ENCODE measurements around the gene CAB39L.

The CAB39L gene

DNA sequence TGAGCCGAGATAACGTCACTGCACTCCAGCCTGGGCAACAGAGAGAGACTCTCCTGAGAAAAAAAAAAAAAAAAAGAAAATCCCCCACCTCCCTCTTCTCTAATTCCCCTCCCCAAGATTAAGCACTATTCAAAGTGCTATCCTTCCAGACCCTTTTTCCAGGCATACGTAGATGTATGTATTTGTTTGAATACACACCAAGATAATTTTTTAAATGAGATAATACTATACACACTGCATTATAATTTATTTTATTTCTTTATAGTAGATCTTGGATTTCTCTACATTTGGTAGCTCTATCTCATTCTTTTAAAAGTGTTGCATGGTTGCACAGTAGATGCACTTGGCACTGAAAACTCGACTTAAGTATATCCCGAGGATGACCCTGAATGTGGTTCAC is 32.5 kb downstream of the CAB39L start:
- DNase-seq (ENCODE audit: low read depth) = no peak
- H3K9me3 ChIP-seq (ENCODE audit: control insufficient read depth, low read length) = no peaks in the 10 kb centered on the region
- H3K36me3 ChIP-seq (ENCODE audit: control insufficient read depth, insufficient read depth, low read length, severe bottlenecking) = no peaks in the 10 kb centered on the region
- no peak overlapping the region for H3K9ac ChIP-seq (ENCODE audit: low read length)
- H3K27me3 ChIP-seq (replicated peaks; ENCODE audit: control insufficient read depth, insufficient read depth, low read length) = no peaks in the 10 kb centered on the region
- no peaks in the 10 kb centered on the region for H3K4me1 ChIP-seq (ENCODE audit: control insufficient read depth, insufficient read depth, low read length)
- no peak overlapping the region for H3K4me3 ChIP-seq (ENCODE audit: low read length)

DNA sequence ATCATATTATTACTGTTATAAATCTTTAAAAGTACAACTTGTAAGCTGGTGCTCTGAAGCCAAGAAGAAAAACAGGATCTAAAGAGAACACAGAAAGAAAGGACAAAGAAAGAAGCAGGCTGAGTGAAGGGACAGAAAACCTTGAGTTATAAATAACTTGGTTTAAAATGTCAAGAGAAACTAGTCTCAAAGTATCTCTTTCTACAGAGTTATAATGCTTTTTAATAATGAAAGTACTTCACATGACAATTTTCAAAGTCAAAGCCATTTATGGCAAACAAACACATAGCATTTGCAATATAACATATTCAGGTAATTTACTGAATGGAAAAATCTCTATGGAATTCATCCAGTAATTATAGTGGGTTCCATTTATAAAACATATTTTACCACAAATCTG is 33.4 kb downstream of the CAB39L start:
- no peaks in the 10 kb centered on the region for H3K36me3 ChIP-seq (ENCODE audit: control insufficient read depth, insufficient read depth, low read length, severe bottlenecking)
- no peaks in the 10 kb centered on the region for H3K9me3 ChIP-seq (ENCODE audit: control insufficient read depth, low read length)
- no peak overlapping the region for H3K4me3 ChIP-seq (ENCODE audit: low read length)
- DNase-seq (ENCODE audit: low read depth) = no peak
- H3K27me3 ChIP-seq (replicated peaks; ENCODE audit: control insufficient read depth, insufficient read depth, low read length) = no peaks in the 10 kb centered on the region
- H3K9ac ChIP-seq (ENCODE audit: low read length) = no peak overlapping the region
- H3K4me1 ChIP-seq (ENCODE audit: control insufficient read depth, insufficient read depth, low read length) = no peaks in the 10 kb centered on the region

DNA sequence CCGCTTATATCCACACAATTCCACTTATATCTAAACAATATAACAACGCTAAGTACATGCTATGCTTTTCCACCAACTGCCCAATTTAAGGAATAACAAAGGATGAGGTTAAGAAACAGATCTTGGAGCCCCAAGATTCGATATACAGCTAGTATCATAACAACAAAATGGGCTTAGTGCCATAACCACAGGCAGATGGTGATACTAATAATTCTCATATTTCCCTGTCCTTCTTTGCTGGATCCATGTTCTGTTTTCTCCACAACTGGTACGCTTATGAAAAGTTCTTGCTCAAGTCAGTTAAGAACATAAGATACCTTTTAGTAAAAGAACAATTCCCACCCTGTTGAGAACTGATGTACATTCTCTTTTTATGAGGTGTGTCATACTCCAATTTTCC is 33.9 kb downstream of the CAB39L start:
- H3K4me1 ChIP-seq (ENCODE audit: control insufficient read depth, insufficient read depth, low read length) = no peaks in the 10 kb centered on the region
- no peak overlapping the region for H3K4me3 ChIP-seq (ENCODE audit: low read length)
- no peak for DNase-seq (ENCODE audit: low read depth)
- H3K9me3 ChIP-seq (ENCODE audit: control insufficient read depth, low read length) = peaks cover 3% of the 10 kb centered on the region
- no peaks in the 10 kb centered on the region for H3K27me3 ChIP-seq (replicated peaks; ENCODE audit: control insufficient read depth, insufficient read depth, low read length)
- no peaks in the 10 kb centered on the region for H3K36me3 ChIP-seq (ENCODE audit: control insufficient read depth, insufficient read depth, low read length, severe bottlenecking)
- H3K9ac ChIP-seq (ENCODE audit: low read length) = no peak overlapping the region

DNA sequence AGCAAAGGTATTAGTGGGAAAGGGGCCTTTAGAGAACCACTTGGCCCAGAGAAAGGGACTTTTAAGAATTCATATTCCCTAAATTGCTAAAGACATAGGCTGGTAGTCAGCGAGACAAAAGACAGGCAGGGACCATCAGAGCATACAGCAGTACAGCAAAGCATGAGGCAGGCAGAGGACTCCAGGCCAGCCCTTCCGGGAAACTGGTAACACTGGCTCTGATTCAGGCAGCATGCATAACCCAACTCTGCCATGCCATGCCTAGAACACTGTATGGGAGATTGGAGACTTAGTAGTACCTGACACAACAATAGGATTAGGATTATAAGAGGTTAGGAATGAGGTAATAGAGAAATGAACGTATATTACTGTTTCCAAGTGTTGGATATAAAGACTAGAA is 34.9 kb downstream of the CAB39L start:
- Histone ChIP-seq H3K4me3 (ENCODE audit: low read length) (no peak overlapping the region), H3K4me1 (ENCODE audit: control insufficient read depth, insufficient read depth, low read length) (no peaks in the 10 kb centered on the region), H3K27me3 (replicated peaks; ENCODE audit: control insufficient read depth, insufficient read depth, low read length) (no peaks in the 10 kb centered on the region), H3K36me3 (ENCODE audit: control insufficient read depth, insufficient read depth, low read length, severe bottlenecking) (no peaks in the 10 kb centered on the region), H3K9me3 (ENCODE audit: control insufficient read depth, low read length) (peaks cover 13% of the 10 kb centered on the region), H3K9ac (ENCODE audit: low read length) (no peak overlapping the region)
- DNase-seq (ENCODE audit: low read depth) = no peak

DNA sequence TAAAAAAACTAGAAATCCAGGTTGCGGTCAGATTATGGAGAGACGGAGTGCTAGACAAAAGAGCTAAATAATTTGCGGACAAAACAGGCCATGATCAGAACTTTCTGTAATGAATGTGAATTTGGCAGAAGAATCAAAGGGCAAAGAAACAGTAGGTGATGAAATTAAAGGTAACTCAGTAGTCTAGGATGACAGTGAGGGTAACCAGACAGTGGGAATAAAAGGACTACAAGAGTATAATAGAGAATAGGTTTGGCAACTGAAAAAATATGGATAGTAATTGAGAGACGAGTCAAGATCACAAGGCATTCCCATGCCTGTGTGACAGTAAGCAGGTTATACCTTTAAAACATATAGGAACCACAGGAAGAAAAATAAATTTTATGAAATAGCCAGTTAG is 35.9 kb downstream of the CAB39L start:
- Histone ChIP-seq H3K27me3 (replicated peaks; ENCODE audit: control insufficient read depth, insufficient read depth, low read length) (no peaks in the 10 kb centered on the region), H3K9ac (ENCODE audit: low read length) (no peak overlapping the region), H3K4me3 (ENCODE audit: low read length) (no peak overlapping the region), H3K36me3 (ENCODE audit: control insufficient read depth, insufficient read depth, low read length, severe bottlenecking) (no peaks in the 10 kb centered on the region), H3K9me3 (ENCODE audit: control insufficient read depth, low read length) (peaks cover 15% of the 10 kb centered on the region), H3K4me1 (ENCODE audit: control insufficient read depth, insufficient read depth, low read length) (no peaks in the 10 kb centered on the region)
- DNase-seq (ENCODE audit: low read depth) = no peak

DNA sequence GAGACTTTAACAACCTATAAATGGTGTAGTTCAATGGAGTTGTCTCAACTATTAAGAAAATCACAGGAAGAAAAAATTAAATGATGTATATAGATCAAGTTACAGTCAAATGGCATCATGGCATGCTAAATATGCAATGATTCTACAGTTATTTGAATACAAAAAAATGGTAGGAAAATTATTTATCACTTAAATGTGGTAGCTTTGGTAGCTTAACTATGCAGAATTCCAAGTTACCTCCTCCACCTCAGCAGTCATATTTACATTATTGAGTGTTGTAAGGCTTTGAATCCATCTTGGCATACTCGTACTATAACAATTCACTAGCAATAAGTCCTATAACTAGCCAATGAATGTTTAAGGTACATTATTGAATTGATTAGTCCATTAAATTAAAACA is 36.8 kb downstream of the CAB39L start:
- Histone ChIP-seq H3K4me3 (ENCODE audit: low read length) (no peak overlapping the region), H3K4me1 (ENCODE audit: control insufficient read depth, insufficient read depth, low read length) (no peaks in the 10 kb centered on the region), H3K36me3 (ENCODE audit: control insufficient read depth, insufficient read depth, low read length, severe bottlenecking) (no peaks in the 10 kb centered on the region), H3K27me3 (replicated peaks; ENCODE audit: control insufficient read depth, insufficient read depth, low read length) (no peaks in the 10 kb centered on the region), H3K9me3 (ENCODE audit: control insufficient read depth, low read length) (peaks cover 15% of the 10 kb centered on the region), H3K9ac (ENCODE audit: low read length) (no peak overlapping the region)
- no peak for DNase-seq (ENCODE audit: low read depth)

DNA sequence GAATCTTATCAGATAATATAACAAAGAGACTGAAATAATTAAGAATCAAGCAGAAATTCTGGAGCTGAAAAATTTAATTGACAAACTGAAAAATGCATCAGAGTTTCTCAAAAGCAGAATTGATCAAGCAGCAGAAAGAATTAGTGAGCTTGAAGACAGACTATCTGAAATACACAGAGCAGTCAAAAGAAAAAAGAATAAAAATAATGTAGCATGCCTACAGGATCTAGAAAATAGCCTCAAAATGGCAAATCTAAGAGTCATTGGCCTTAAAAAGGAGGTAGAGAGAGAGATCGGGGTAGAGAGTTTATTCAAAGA is 39.2 kb downstream of the CAB39L start:
- Histone ChIP-seq H3K9ac (ENCODE audit: low read length) (no peak overlapping the region), H3K36me3 (ENCODE audit: control insufficient read depth, insufficient read depth, low read length, severe bottlenecking) (no peaks in the 10 kb centered on the region), H3K27me3 (replicated peaks; ENCODE audit: control insufficient read depth, insufficient read depth, low read length) (no peaks in the 10 kb centered on the region)

DNA sequence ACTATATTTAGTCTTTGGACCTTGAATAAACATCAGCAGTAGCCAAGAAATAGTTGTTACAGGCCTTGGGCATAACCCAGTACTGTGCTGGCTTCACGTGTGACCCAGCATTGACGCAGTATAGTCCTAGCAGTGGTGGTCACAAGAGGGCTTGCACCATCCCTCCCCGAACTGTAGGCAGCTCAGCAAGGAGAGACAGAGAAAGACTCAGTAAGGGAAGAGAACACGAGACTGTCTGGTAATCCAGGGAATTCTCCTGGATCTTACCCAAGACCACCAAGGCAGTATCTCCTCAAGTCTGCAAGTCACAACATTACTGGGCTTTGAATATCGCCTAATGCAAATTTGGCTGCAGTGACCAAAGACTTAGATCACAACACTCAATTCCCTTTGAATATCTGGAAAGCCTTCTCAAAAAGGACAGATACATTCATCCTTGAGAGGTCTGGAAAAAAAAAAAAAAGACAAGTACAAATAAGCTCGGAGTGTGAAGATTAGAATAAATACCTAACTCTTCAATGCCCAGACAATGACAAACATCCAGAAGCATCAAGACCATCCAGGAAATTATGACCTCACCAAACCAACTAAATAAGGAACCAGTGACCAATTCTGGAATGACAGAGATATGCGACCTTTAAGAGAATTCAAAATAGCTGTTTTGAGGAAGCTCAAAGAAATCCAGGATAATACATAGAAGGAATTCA is 39.7 kb downstream of the CAB39L start:
- H3K27me3 ChIP-seq (replicated peaks; ENCODE audit: control insufficient read depth, insufficient read depth, low read length) = no peaks in the 10 kb centered on the region
- no peaks in the 10 kb centered on the region for H3K36me3 ChIP-seq (ENCODE audit: control insufficient read depth, insufficient read depth, low read length, severe bottlenecking)
- DNase-seq (ENCODE audit: low read depth) = no peak
- H3K4me3 ChIP-seq (ENCODE audit: low read length) = no peak overlapping the region
- H3K9ac ChIP-seq (ENCODE audit: low read length) = no peak overlapping the region
- peaks cover 15% of the 10 kb centered on the region for H3K9me3 ChIP-seq (ENCODE audit: control insufficient read depth, low read length)
- H3K4me1 ChIP-seq (ENCODE audit: control insufficient read depth, insufficient read depth, low read length) = peaks cover 14% of the 10 kb centered on the region

More for the DNA sequence above, 39.2 kb downstream of the CAB39L start:
- Histone ChIP-seq H3K4me1 (ENCODE audit: control insufficient read depth, insufficient read depth, low read length) (peaks cover 14% of the 10 kb centered on the region), H3K9me3 (ENCODE audit: control insufficient read depth, low read length) (peaks cover 15% of the 10 kb centered on the region), H3K4me3 (ENCODE audit: low read length) (no peak overlapping the region)
- no peak for DNase-seq (ENCODE audit: low read depth)

DNA sequence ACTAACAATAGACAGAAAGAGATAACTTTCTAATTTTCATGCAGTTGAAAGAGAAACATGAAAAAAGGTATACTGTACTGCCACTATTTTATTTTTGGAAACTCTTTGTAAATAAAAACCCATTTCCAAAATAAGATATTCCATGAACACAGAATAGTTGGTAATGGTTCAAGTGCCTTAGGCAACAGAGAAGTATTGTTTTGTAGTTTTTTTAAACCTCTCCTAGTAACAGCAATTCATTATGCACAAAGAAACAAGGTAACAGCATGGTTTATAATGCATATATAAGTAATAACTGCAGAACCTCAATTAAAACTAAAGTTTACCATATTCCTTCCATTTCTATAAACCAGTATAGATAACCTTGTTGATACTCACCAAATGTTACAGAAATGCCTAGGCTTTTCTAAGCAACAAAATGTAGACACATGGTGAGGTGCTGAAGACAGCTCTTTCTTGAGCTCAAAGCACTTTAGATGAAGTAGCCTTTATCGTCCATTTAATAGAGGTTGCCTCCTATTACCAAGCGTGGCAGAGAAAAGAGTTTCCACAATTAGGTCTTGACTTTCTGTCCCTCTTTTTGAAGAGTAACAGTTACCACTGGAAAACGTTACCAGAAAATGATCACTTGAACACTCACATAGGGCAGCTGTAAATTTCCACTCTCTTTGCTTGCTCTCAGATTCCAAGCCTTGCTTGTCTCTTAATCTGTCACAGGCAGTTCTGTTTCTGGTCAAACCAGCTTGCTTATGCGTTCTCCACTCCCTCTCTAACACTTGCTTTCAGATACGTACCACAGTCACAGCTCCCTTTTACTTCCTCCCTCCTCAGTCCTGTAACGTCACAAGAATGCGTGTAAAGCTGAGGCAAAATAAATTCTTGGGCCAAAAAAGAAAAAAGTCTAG is 42.9 kb downstream of the CAB39L start:
- peak; percentile 70 for DNase-seq (ENCODE audit: low read depth)
- Histone ChIP-seq H3K9ac (ENCODE audit: low read length) (peak overlapping the region; percentile 68), H3K36me3 (ENCODE audit: control insufficient read depth, insufficient read depth, low read length, severe bottlenecking) (no peaks in the 10 kb centered on the region), H3K9me3 (ENCODE audit: control insufficient read depth, low read length) (peaks cover 15% of the 10 kb centered on the region), H3K27me3 (replicated peaks; ENCODE audit: control insufficient read depth, insufficient read depth, low read length) (no peaks in the 10 kb centered on the region), H3K4me3 (ENCODE audit: low read length) (peak overlapping the region; percentile 76), H3K4me1 (ENCODE audit: control insufficient read depth, insufficient read depth, low read length) (peaks cover 17% of the 10 kb centered on the region)

DNA sequence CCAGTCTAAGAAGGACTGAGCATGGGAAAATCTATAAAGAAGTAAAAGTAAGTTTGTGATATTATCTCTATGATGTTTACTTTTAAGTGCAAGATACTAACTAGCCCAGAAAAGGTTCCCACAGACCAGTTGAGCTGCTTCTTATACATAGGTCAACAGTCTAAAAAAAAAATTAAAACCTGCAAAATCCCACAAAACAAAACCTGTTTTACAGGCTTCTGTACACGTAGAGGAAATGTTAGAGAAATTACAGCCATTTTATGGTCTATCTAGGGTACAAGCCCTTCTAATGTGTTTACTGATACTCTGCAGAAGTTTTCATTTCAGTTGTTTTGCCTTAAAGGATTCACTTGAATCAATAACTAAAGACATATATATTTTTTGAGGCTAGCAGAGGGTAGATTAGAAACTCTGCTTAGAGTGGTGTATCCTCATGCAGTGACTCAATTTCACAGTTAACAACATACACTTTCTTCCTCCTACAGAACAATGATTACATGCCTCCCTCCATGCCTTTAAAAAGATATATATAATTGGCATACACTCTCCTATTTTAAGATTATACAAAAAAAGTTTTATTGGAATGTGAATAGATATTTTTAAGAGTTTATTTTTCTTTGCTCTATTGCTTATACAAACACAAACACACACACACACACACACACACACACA is 43.9 kb downstream of the CAB39L start:
- DNase-seq (ENCODE audit: low read depth) = no peak
- H3K4me3 ChIP-seq (ENCODE audit: low read length) = peak overlapping the region; percentile 76

DNA sequence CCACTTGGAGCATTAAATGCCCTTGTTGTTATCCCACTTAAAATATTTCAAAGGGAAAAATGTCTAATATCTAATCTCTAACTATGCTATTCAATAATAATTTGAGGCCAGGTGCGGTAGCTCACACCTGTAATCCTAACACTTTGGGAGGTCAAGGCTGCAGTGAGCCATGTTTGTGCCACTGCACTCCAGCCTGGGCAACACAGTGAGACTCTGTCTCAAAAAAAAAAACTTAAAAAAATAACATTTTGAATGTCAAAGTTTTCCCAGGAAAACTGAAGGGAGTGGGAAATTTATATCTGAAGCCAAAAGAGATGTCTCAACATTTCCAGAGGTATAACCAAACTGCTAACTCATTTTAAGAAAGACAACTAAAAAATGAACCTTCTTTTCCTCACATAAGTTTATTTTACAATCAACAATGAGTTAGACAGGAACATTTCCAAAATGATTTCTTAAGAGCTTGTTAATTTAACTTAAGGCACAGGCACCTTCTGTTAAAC is 47.9 kb downstream of the CAB39L start:
- H3K4me3 ChIP-seq (ENCODE audit: low read length) = peak overlapping the region; percentile 29
- no peaks in the 10 kb centered on the region for H3K27me3 ChIP-seq (replicated peaks; ENCODE audit: control insufficient read depth, insufficient read depth, low read length)
- no peak for DNase-seq (ENCODE audit: low read depth)
- H3K9ac ChIP-seq (ENCODE audit: low read length) = no peak overlapping the region
- peaks cover 13% of the 10 kb centered on the region for H3K4me1 ChIP-seq (ENCODE audit: control insufficient read depth, insufficient read depth, low read length)
- H3K36me3 ChIP-seq (ENCODE audit: control insufficient read depth, insufficient read depth, low read length, severe bottlenecking) = no peaks in the 10 kb centered on the region
- H3K9me3 ChIP-seq (ENCODE audit: control insufficient read depth, low read length) = no peaks in the 10 kb centered on the region

More for the DNA sequence above, 43.9 kb downstream of the CAB39L start:
- Histone ChIP-seq H3K36me3 (ENCODE audit: control insufficient read depth, insufficient read depth, low read length, severe bottlenecking) (no peaks in the 10 kb centered on the region), H3K9me3 (ENCODE audit: control insufficient read depth, low read length) (peaks cover 11% of the 10 kb centered on the region), H3K4me1 (ENCODE audit: control insufficient read depth, insufficient read depth, low read length) (peaks cover 22% of the 10 kb centered on the region), H3K9ac (ENCODE audit: low read length) (no peak overlapping the region), H3K27me3 (replicated peaks; ENCODE audit: control insufficient read depth, insufficient read depth, low read length) (no peaks in the 10 kb centered on the region)
